GM21526 (cell line): ENCODE measurements around the gene CBR1.

Experiments
- ATAC-seq: cut with Tn5 transposase; IDR thresholded peaks from one replicate; pipeline ENCODE4 v1.9.1; 2021; ENCODE audit warnings: moderate library complexity; ENCODE audit not compliant: unreplicated experiment, low FRiP score

Gene CBR1

GRCh38 chr21:36069713-36070583 is at the start of gene CBR1:
Gene CBR1, plus strand, starts transcription at chr21:36070024. Its CDS starts 92 bp downstream, at chr21:36070116.
- ATAC-seq: peak; percentile 93

- peak; percentile 76 for ATAC-seq
Observed at GRCh38 chr21:36021251-36021837, 48.5 kb upstream of the CBR1 start.

- ATAC-seq: no peak
Observed at GRCh38 chr21:36022427-36023091, 47.3 kb upstream of the CBR1 start.

GRCh38 chr21:36023092-36023480 is 46.7 kb upstream of the CBR1 start:
- ATAC-seq: no peak

- ATAC-seq: no peak
Observed at GRCh38 chr21:36024782-36025181, 45.0 kb upstream of the CBR1 start.

- no peak for ATAC-seq
Observed at GRCh38 chr21:36027347-36027746, 42.5 kb upstream of the CBR1 start.

- ATAC-seq: peak; percentile 79
Observed at GRCh38 chr21:36028127-36029069, 41.4 kb upstream of the CBR1 start.

GRCh38 chr21:36029309-36029708 is 40.5 kb upstream of the CBR1 start:
- ATAC-seq: no peak

GRCh38 chr21:36030581-36031189 is 39.1 kb upstream of the CBR1 start:
- no peak for ATAC-seq

- no peak for ATAC-seq
Observed at GRCh38 chr21:36032647-36033406, 37.0 kb upstream of the CBR1 start.

GRCh38 chr21:36034211-36034913 is 35.5 kb upstream of the CBR1 start:
- ATAC-seq: no peak

GRCh38 chr21:36035381-36035791 is 34.4 kb upstream of the CBR1 start:
- no peak for ATAC-seq

GRCh38 chr21:36038701-36039497 is 30.9 kb upstream of the CBR1 start:
- ATAC-seq: no peak

- ATAC-seq: no peak
Observed at GRCh38 chr21:36039861-36040260, 30.0 kb upstream of the CBR1 start.

- no peak for ATAC-seq
Observed at GRCh38 chr21:36040389-36040788, 29.4 kb upstream of the CBR1 start.

- no peak for ATAC-seq
Observed at GRCh38 chr21:36041910-36042309, 27.9 kb upstream of the CBR1 start.

- no peak for ATAC-seq
Observed at GRCh38 chr21:36044056-36044455, 25.8 kb upstream of the CBR1 start.

GRCh38 chr21:36045993-36046392 is 23.8 kb upstream of the CBR1 start:
- no peak for ATAC-seq
